Activated CD8-positive, alpha-beta T cell treated with anti-CD3 and anti-CD28 coated beads for 36 hours (primary cell): ENCODE data around the gene FGD5. TPM values are rescaled to one million over a fixed set of nuclear protein-coding genes. Genes with fewer than 3 reads are reported as not detected.
A peak's percentile ranks its signal among the peaks of the same experiment; 100 is the strongest.
"Not testable (repeated sequence)": the region's sequence is repeated elsewhere in the genome, so short reads cannot be mapped to it uniquely, and the experiment has no call there.

ENCODE experiments used
- ATAC-seq: fragments of 200-7000 bp; cut with Tn5 transposase; one replicate; pipeline ENCODE4 v1.10.0; 2021; ENCODE audit warnings: mild to moderate bottlenecking, moderate library complexity
- CTCF ChIA-PET: fragments of 350-600 bp; sonication (Branson Sonifier 250); formaldehyde crosslinking; loops from one replicate; lab custom pipeline; 2021; ENCODE audit warnings: antibody characterized with exemption; lab: Charles Lee
- POLR2A ChIA-PET: fragments of 350-600 bp; sonication (Branson Sonifier 250); formaldehyde crosslinking; loops from one replicate; lab custom pipeline; 2021; ENCODE audit warnings: antibody characterized with exemption; lab: Charles Lee
- DNase-seq: peaks from one replicate; pipeline ENCODE4 v3.0.0-alpha.2; 2020
- H3K27ac Mint-ChIP-seq: one replicate; pipeline ENCODE4 v1.8.0; 2021; ENCODE audit warnings: mild to moderate bottlenecking, mixed read lengths
- H3K27me3 Mint-ChIP-seq: one replicate; pipeline ENCODE4 v1.8.0; 2021; ENCODE audit warnings: mixed read lengths
- H3K36me3 Mint-ChIP-seq: one replicate; pipeline ENCODE4 v1.8.0; 2021; ENCODE audit warnings: low read depth, mixed read lengths
- H3K4me1 Mint-ChIP-seq: one replicate; pipeline ENCODE4 v1.8.0; 2021; ENCODE audit warnings: low read depth, mixed read lengths
- H3K4me3 Mint-ChIP-seq: one replicate; pipeline ENCODE4 v1.8.0; 2021; ENCODE audit warnings: mild to moderate bottlenecking, moderate library complexity, mixed read lengths
- H3K9me3 Mint-ChIP-seq: one replicate; pipeline ENCODE4 v1.8.0; 2021; ENCODE audit warnings: mixed read lengths
- intact Hi-C: fragments of 100-400 bp; cut with micrococcal nuclease; formaldehyde crosslinking; loops from one replicate; pipeline ENCODE4 v1.10.0; 2022
- total RNA-seq, 2 experiments: library from RNA; stranded (reverse); gene quantifications; one replicate each; pipeline ENCODE4 v1.2.3, GENCODE V29; 2021
- TF ChIP-seq, protein P1 (sequence below): fragments of 200-600 bp; IDR thresholded peaks from one replicate; pipeline ENCODE4 v1.8.0; 2022; ENCODE audit warnings: antibody characterized with exemption, mild to moderate bottlenecking

Gene FGD5
- total RNA-seq, 2 experiments from 2014 or later: not detected

DNA sequence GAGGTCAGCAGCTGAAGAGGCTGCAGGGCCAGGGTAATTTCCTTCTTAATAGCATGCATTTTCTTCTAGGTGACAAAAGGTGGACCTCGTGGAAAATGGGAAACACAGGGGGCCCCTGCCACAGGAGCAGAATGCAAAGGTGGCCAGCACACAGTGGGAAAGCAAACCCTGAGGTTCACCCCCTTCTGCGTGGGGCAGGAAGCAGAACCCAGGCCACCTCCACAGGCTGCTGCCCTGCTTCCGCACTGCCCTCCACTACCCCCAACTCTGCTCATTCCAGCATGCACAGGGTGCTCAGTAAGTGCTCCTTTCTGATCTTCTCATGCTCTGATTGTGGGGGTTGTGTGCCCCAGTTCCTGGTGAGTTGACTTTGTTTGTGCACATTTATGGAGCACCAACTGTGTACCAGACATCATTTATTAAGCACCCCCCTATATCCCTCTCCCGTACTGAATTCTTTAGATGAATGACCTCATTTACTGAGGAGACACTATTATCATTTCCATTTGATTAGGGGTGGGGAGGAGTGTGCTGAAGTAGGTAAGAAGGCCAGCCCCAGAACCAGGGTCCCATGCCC lies 12.7 kb upstream of the FGD5 start:
- no peak overlapping the region for H3K27ac Mint-ChIP-seq
- H3K36me3 Mint-ChIP-seq: no peaks in the 10 kb centered on the region
- no peaks in the 10 kb centered on the region for H3K9me3 Mint-ChIP-seq
- peaks cover 26% of the 10 kb centered on the region for H3K27me3 Mint-ChIP-seq
- peaks cover 4% of the 10 kb centered on the region for H3K4me1 Mint-ChIP-seq
- intact Hi-C loops: loop anchor here (5.0 kb wide), 1 partner anchor 41 kb away; no protein-coding TSS in a partner anchor
- POLR2A ChIA-PET: no interaction called here
- H3K4me3 Mint-ChIP-seq: no peak overlapping the region
- CTCF ChIA-PET: interaction anchor here (0.8 kb wide), 1 partner anchor 26 kb away, joined by 3 read pairs; no protein-coding TSS in a partner anchor
- TF ChIP-seq, protein P1, sequence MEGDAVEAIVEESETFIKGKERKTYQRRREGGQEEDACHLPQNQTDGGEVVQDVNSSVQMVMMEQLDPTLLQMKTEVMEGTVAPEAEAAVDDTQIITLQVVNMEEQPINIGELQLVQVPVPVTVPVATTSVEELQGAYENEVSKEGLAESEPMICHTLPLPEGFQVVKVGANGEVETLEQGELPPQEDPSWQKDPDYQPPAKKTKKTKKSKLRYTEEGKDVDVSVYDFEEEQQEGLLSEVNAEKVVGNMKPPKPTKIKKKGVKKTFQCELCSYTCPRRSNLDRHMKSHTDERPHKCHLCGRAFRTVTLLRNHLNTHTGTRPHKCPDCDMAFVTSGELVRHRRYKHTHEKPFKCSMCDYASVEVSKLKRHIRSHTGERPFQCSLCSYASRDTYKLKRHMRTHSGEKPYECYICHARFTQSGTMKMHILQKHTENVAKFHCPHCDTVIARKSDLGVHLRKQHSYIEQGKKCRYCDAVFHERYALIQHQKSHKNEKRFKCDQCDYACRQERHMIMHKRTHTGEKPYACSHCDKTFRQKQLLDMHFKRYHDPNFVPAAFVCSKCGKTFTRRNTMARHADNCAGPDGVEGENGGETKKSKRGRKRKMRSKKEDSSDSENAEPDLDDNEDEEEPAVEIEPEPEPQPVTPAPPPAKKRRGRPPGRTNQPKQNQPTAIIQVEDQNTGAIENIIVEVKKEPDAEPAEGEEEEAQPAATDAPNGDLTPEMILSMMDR: no peak
- no peak for DNase-seq
- ATAC-seq: no peak

- peak; percentile 46 for DNase-seq
- Mint-ChIP-seq H3K4me1 (peaks cover 8% of the 10 kb centered on the region), H3K9me3 (no peaks in the 10 kb centered on the region), H3K36me3 (no peaks in the 10 kb centered on the region), H3K27ac (no peak overlapping the region), H3K27me3 (peaks cover 33% of the 10 kb centered on the region), H3K4me3 (no peak overlapping the region)
- intact Hi-C loops: loop anchor here (5.0 kb wide), 1 partner anchor 41 kb away; no protein-coding TSS in a partner anchor
- CTCF ChIA-PET: interaction anchor here (0.8 kb wide), 1 partner anchor 25 kb away, joined by 3 read pairs; no protein-coding TSS in a partner anchor
- peak; percentile 41 for ATAC-seq
- TF ChIP-seq, protein P1: no peak
- POLR2A ChIA-PET: no interaction called here
Measured at GRCh38 chr3:14806641-14807263, 12.0 kb upstream of the FGD5 start.

- H3K4me3 Mint-ChIP-seq: no peak overlapping the region
- peaks cover 8% of the 10 kb centered on the region for H3K4me1 Mint-ChIP-seq
- no peaks in the 10 kb centered on the region for H3K36me3 Mint-ChIP-seq
- CTCF ChIA-PET: no interaction called here
- peaks cover 43% of the 10 kb centered on the region for H3K27me3 Mint-ChIP-seq
- no peaks in the 10 kb centered on the region for H3K9me3 Mint-ChIP-seq
- TF ChIP-seq, protein P1: no peak
- POLR2A ChIA-PET: no interaction called here
- no peak overlapping the region for H3K27ac Mint-ChIP-seq
- intact Hi-C loops: loop anchor here (5.0 kb wide), 1 partner anchor 39 kb away; no protein-coding TSS in a partner anchor
- DNase-seq (no peak), ATAC-seq (no peak)
Measured at GRCh38 chr3:14808025-14808424, 10.7 kb upstream of the FGD5 start.

DNA sequence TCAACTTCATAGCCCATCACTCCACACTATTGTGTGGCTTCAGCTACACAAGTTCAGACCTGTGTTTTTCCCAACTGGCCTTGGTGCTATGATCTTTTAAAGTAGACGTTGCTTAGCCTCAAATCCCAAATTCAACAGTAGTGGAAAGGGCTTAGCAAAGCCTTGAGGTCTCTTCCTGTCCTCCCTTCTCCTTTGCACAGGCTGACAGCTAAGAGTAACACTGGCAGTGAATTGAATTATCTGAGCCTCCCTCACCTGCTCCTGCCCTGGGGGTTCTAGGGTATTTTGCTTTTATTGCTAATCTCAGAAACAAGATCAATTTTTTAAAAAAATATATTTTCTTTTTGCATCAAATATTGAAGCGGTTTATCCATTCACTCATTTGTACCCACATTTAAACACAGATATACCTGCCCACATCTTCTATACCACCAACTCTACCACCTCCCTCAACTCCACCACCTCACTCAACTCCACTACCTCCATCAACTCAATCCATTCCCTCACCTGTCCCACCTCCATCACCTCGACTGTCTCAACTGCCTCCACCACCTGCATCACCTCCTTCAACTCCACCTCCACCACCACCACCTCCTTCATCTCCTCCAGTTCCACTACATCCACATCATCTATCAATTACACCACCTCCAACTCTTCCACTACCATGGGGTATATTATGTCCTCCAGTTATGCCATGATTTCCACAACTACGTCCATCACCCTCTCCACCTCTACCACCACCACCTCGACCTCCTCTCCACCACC lies 10.1 kb upstream of the FGD5 start:
- CTCF ChIA-PET: no interaction called here
- Mint-ChIP-seq H3K9me3 (no peaks in the 10 kb centered on the region), H3K4me1 (peaks cover 8% of the 10 kb centered on the region), H3K36me3 (no peaks in the 10 kb centered on the region), H3K4me3 (no peak overlapping the region), H3K27ac (no peak overlapping the region), H3K27me3 (peaks cover 47% of the 10 kb centered on the region)
- TF ChIP-seq, protein P1: no peak
- POLR2A ChIA-PET: no interaction called here
- ATAC-seq (no peak), DNase-seq (no peak)
- intact Hi-C loops: loop anchor here (5.0 kb wide), 1 partner anchor 39 kb away; no protein-coding TSS in a partner anchor

DNA sequence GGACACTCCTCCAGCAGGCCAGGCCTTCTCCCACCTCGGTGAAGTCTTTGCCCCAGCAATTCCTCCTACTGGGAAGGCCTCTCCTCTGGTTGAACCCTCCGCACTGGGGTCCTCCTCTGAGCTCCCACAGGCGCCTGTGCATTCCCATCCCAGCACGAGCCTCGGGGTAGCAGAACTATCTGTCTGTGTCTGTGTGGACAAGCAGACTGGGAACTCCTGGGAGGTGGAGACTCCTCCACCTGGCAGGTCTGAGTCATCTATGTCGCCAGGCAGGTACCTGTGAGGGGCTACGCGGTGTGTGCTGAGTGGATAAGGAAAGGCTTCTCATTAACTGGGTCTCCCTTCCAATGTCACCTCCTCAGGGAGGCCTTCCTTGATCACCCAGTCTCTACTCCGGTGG lies 9.2 kb upstream of the FGD5 start:
- H3K4me1 Mint-ChIP-seq, POLR2A ChIA-PET, H3K9me3 Mint-ChIP-seq, DNase-seq, H3K36me3 Mint-ChIP-seq, CTCF ChIA-PET, H3K27ac Mint-ChIP-seq, ATAC-seq, H3K4me3 Mint-ChIP-seq: not testable (repeated sequence)
- intact Hi-C loops: loop anchor here (5.0 kb wide), 1 partner anchor 38 kb away; no protein-coding TSS in a partner anchor
- peaks cover 49% of the 10 kb centered on the region for H3K27me3 Mint-ChIP-seq
